Measurements from ENCODE around the gene ZNF230. TPM values are rescaled to one million over a fixed set of nuclear protein-coding genes. Genes with fewer than 3 reads are reported as not detected.
A peak's percentile ranks its signal among the peaks of the same experiment; 100 is the strongest.

ZNF230 gene
- polyA plus RNA-seq, 1 experiment: 2.1 TPM

GRCh38 chr19:44032001-44032610 is 29.3 kb downstream of the ZNF230 start:
- TF ChIP-seq CTCF (IDR thresholded peaks at IDR 0.05; ENCODE audit: insufficient read depth, low read depth, low read length): no peak
- DNase-seq (ENCODE audit: low read depth): no peak
- Histone ChIP-seq H3K27me3 (ENCODE audit: control insufficient read depth, insufficient read depth, low read length) (no peaks in the 10 kb centered on the region), H3K36me3 (ENCODE audit: control insufficient read depth, insufficient read depth, low read length) (peaks cover 8% of the 10 kb centered on the region), H3K4me3 (ENCODE audit: low read depth, low read length) (no peak overlapping the region)
- POLR2A ChIA-PET: no interaction called here
- CTCF ChIA-PET: no interaction called here

- DNase-seq (ENCODE audit: low read depth): no peak
- TF ChIP-seq CTCF (IDR thresholded peaks at IDR 0.05; ENCODE audit: insufficient read depth, low read depth, low read length): no peak
- CTCF ChIA-PET: interaction anchor here (1.1 kb wide), 1 partner anchor 22 kb away, joined by 3 read pairs; no protein-coding TSS in a partner anchor
- POLR2A ChIA-PET: no interaction called here
- Histone ChIP-seq H3K36me3 (ENCODE audit: control insufficient read depth, insufficient read depth, low read length) (no peaks in the 10 kb centered on the region), H3K27me3 (ENCODE audit: control insufficient read depth, insufficient read depth, low read length) (no peaks in the 10 kb centered on the region), H3K4me3 (ENCODE audit: low read depth, low read length) (no peak overlapping the region)
Observed at GRCh38 chr19:44042147-44042546, 39.4 kb downstream of the ZNF230 start.

GRCh38 chr19:44050740-44051649 is 48.2 kb downstream of the ZNF230 start:
- peak overlapping the region; percentile 98 for H3K4me3 ChIP-seq (ENCODE audit: low read depth, low read length)
- DNase-seq (ENCODE audit: low read depth): no peak
- no peak for TF ChIP-seq CTCF (IDR thresholded peaks at IDR 0.05; ENCODE audit: insufficient read depth, low read depth, low read length)
- no peaks in the 10 kb centered on the region for H3K27me3 ChIP-seq (ENCODE audit: control insufficient read depth, insufficient read depth, low read length)
- peaks cover 2% of the 10 kb centered on the region; the same call in 1 of the 2 replicates for H3K36me3 ChIP-seq (ENCODE audit: control insufficient read depth, insufficient read depth, low read length)
- ChIA-PET POLR2A (interaction anchor here (0.6 kb wide), 1 partner anchor 573 kb away, joined by 4 read pairs; no protein-coding TSS in a partner anchor), CTCF (no interaction called here)

GRCh38 chr19:44051650-44052402 is 49.1 kb downstream of the ZNF230 start, which contains the start of gene ZNF223:
TSS of gene ZNF223 (plus strand) at chr19:44052036. CDS start at chr19:44055177, 3,141 bp downstream.
- peak within 1 kb of the TSS; percentile 98 for H3K4me3 ChIP-seq (ENCODE audit: low read depth, low read length)
- ChIA-PET CTCF (interaction anchor here (0.9 kb wide), 1 partner anchor 10 kb away, joined by 3 read pairs; no protein-coding TSS in a partner anchor), POLR2A (interaction anchor here (0.6 kb wide), 1 partner anchor 458 kb away, joined by 7 read pairs; no protein-coding TSS in a partner anchor)
- H3K27me3 ChIP-seq (ENCODE audit: control insufficient read depth, insufficient read depth, low read length): no peaks in the 10 kb centered on the region
- DNase-seq (ENCODE audit: low read depth): peak; percentile 73
- peaks cover 2% of the 10 kb centered on the region; the same call in 1 of the 2 replicates for H3K36me3 ChIP-seq (ENCODE audit: control insufficient read depth, insufficient read depth, low read length)
- no peak for TF ChIP-seq CTCF (IDR thresholded peaks at IDR 0.05; ENCODE audit: insufficient read depth, low read depth, low read length)

All from BJ (cell line).